HG02938 (cell line): ENCODE measurements around the gene GKN2.

Experiments
- ATAC-seq: cut with Tn5 transposase; IDR thresholded peaks from one replicate; pipeline ENCODE4 v1.9.1; 2021; ENCODE audit warnings: mild to moderate bottlenecking, moderate library complexity; ENCODE audit not compliant: unreplicated experiment

GKN2 gene, protein sequence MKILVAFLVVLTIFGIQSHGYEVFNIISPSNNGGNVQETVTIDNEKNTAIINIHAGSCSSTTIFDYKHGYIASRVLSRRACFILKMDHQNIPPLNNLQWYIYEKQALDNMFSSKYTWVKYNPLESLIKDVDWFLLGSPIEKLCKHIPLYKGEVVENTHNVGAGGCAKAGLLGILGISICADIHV

DNA sequence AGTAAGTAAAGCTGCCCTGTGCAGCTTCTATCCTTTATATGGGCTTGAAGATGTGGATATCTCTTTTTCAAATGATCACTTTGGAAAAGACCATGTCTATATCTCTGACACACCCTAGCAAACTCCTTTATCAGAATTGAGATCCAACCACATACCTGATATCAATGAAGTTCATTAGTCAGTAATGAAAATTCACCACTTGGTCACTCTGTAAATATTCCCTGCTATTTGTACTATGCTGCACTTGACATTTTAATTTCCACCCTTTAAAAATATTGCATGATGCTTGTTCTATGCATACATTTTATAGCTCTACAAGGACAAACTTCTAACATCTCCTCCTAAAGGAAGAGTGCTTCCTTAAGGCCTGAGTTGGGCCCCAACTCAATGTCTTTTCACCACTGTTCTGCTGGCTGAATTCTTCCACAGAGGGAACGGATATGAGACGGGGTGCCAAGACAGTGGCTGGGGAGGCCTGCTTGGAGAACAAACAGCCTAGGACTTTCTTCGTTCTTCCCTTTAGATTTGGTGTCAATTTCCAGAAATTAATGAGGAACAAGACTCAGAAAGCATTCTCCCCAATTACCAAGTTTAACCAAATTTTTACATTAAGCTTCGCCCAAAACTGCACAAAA is at the start of gene GKN2:
TSS of gene GKN2 (minus strand) at position 7 of the 635 bp plus-strand sequence. CDS start 32 bp downstream, outside the sequence.
- no peak for ATAC-seq

GRCh38 chr2:69001879-69002278 is 49.2 kb upstream of the GKN2 start:
- no peak for ATAC-seq

- ATAC-seq: no peak
Observed at GRCh38 chr2:68997401-68997800, 44.7 kb upstream of the GKN2 start.

DNA sequence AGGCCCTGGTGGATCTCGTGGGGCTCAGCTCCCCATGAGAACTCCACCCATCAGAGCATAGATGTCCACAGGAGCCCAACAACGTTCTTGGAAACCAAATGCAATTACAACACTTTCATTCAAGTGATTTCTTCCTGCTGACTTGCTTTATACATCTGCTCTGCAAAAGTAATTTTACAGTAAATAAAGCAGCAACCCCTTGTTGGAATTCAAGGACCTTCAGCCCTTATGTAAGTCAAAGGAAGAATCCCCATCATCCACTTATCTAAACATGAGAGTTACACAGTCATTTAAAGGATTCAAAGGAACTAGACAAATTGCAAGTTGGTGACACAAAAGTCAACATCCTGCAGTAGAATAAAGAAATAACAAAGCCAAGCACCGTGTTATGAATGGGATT is 43.2 kb upstream of the GKN2 start:
- no peak for ATAC-seq

GRCh38 chr2:68994864-68995263 is 42.2 kb upstream of the GKN2 start:
- no peak for ATAC-seq

GRCh38 chr2:68993660-68994059 is 41.0 kb upstream of the GKN2 start:
- ATAC-seq: no peak

GRCh38 chr2:68992933-68993332 is 40.2 kb upstream of the GKN2 start:
- no peak for ATAC-seq

- no peak for ATAC-seq
Observed at GRCh38 chr2:68992341-68992740, 39.6 kb upstream of the GKN2 start.

DNA sequence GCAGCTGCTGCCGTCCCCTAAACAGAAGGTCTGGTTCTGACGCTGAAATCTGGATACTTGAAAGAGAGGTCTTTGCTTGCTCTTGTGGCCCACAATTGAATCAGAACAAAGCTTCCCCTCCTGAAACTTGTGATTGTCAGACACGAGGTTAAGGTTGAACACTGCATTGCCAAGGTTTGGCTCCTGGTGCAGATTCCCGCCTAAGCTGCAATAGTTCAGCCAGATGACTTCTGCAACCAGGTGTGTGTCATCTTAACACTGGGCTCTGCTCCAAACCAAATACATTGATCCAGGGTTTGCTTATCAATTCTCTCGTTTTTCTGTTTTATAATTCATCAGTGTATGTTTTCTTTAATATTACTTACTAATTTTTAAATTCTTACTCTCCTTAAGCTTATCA is 36.3 kb upstream of the GKN2 start:
- ATAC-seq: no peak

- ATAC-seq: no peak
Observed at GRCh38 chr2:68987021-68987503, 34.4 kb upstream of the GKN2 start.

DNA sequence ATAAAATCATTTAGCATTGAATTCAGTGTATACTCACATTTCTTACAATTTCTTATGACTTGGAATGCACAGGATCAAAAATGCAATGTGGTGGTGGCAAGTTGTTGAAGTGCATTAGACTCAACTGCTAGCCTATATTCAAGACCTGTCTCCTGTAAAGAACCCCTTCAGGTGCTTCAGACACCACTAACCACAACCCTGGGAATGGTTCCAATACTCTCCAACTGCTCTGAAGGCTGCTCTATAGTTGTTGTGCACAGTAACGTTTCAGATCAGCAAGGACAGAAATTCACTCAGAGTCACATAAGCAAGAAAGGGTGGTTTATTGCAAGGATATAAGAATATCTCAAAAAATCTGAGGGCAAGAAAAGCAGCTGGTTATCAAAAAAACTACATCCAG is 28.3 kb upstream of the GKN2 start:
- no peak for ATAC-seq

DNA sequence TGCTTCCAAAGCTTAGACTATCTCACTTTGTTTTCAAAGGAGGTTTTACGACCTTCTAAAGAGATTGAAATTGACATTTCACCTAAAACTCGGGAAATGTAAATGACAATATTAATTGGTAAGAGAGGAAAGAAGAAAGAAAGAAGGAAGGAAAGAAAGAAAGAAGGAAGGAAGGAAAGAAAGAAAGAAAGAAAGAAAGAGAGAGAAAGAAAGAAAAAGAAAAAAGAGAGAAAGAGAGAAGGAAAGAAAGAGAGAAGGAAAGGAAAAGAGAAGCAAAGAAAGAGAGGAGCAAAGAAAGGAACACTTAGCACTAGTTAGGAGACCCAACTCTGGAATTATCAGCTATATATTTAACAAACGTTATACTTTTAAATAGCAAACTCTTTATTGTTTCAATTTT is 25.4 kb upstream of the GKN2 start:
- ATAC-seq: no peak

- no peak for ATAC-seq
Observed at GRCh38 chr2:68977453-68977852, 24.8 kb upstream of the GKN2 start.

GRCh38 chr2:68975844-68976243 is 23.2 kb upstream of the GKN2 start:
- ATAC-seq: no peak

DNA sequence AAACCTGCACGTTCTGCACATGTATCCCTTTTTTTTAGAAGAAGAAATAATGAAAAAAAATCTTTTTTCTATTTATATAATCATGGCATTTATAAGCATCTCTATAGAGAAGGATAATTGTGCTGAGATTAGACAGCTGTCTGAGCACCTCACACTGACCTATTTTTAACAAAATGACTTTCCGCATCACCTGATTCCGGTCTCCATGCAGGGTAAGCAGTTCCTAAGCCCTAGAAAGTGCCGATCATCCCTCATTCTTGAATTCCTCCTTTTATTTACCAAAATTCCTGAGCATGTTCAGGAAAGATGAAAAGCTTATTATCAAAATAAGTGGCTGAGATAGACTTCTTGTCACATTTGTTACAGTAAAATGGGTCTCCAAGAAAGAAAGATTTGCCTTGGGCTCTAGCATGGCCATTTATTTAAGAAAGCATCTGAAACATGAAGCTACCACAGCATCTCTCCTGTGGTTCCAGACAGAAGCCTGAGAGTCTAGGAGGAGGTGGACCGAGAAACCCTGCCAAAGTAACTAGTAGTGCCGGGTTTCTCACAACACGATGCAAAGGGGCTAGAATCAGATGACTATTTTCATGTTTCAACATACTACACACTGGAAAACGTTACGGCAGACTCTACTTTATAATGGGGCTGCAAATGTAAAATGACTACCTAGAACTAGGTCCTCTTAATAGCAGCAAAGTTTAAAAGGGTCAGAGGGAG is 22.4 kb upstream of the GKN2 start:
- ATAC-seq: no peak

- ATAC-seq: no peak
Observed at GRCh38 chr2:68974251-68974650, 21.6 kb upstream of the GKN2 start, which contains the start of gene GKN1. GKN1 (plus strand) TSS chr2:68974636; CDS start chr2:68974678, 42 bp downstream.

DNA sequence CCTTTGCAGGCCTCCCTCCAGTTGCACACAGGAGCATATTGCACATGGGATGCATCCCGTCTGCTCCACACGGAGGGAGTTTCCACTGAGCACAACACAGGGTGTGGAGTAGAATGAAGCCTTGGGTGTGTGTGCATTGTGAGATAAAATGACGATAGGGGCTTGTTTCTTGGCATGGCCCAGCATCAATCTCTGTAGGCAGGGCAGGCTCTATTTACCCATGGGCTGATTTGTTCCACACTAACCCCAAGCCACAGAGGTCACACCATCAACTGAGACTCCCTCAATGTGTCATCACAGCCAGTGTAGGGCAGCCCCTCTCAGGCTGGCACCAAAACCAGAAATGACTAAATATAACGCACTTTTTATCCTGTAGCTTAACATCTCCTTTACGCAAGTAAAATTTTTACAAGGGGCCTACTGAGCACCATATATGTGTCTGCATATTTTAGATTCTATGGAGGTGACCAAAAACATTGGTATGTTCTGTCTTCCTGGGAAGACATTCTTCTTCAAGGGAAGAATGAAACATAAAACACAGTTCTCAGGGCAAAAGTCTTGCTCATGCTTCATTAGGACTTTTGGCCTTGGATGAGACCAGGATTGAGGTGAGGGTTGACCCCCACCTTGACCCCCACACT is 19.0 kb upstream of the GKN2 start:
- ATAC-seq: no peak

DNA sequence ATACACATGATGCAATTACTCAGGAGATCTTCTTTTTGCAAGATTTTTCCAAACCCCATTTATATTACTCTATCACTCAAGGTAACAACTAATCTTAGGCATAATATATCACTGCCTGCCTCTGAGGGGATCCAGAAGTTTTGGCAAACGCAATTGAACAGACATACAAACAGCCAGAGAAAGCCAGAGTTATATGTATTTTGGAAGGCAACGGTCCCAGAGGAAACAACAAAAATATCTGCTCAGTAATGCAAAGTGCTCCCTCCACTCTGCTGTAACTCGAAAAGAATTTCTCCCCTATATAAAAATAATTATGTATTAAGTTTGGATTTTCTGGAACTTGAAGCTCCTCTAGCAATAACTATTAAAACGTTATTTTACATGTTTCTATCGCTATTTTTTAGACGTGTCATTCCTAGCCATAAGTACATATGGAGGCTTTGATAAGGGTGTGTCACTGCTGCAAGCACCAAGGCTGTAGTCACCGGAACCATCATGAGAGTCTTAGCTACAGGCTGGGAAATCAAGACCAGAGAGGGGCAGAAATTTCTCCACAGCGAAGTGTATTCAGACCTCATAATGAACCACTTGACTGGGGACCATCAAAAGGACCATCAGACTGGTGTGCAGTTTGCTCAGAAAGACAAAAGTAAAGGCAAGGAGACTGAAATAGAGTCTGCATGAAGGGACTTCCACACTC is 18.0 kb upstream of the GKN2 start:
- no peak for ATAC-seq

DNA sequence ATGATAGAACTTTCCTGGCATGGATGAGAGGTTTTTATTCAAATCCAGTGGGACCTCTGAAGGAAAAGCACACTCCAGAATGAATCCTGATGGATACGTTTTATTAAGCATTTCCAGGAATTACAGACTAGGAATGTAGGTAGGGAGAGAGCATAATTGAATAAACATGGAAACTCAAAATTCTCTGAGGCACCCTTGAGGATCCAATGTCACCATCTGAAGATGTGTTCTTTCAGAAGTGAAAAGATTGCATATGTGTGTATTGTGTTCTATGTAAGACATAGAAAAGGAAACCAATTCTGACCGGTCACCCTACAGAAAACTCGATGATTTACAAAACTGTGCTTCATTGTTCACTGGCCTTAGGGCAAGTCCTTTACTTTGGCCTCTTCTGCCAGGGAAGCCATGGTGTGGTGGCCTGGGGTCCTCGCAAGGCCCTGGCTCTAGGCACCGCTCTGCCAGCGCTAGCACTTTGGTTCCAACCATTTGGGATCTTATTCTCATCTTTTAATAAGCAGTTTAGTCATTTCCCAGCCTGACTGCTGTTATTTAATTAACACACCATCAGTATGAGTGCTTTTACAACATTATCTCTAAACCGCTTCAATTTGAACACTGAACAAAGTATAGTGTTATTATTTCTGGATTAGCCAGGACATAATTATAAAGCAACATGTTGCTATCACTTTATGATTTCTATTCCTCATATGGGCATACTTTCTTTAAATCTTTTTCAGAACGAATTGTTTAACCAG is 17.2 kb upstream of the GKN2 start:
- ATAC-seq: no peak

GRCh38 chr2:68968221-68968620 is 15.5 kb upstream of the GKN2 start:
- no peak for ATAC-seq
